ENCODE measurements around the gene NRIP3. TPM values are rescaled to one million over a fixed set of nuclear protein-coding genes. Genes with fewer than 3 reads are reported as not detected.

NRIP3 gene
- total and polyA plus RNA-seq, 9 of the 15 experiments (the other 6 are each of a cell fraction or from before 2014, with no cell fraction given) = 4.4 to 18.7 (median 11.6) TPM

- TF ChIP-seq ZBTB43 (CRISPR knock-in tag; IDR thresholded peaks at IDR 0.05) (no peak), KDM5B (IDR thresholded peaks at IDR 0.05; ENCODE audit: insufficient replicate concordance, low read depth, low read length) (peak; percentile 86), SIN3A (IDR thresholded peaks at IDR 0.05; ENCODE audit: borderline replicate concordance in 2 of 2, control insufficient read depth in 1 of 2, low read depth in 2 of 2, low read length in 2 of 2) (no peak), CTCF (IDR thresholded peaks at IDR 0.05 in 2 of 3, conservative IDR thresholded peaks at IDR 0.05 in 1 of 3; ENCODE audit: insufficient read depth in 2 of 3, low read depth in 1 of 3, low read length in 3 of 3) (0 out of 6 replicates have a peak, but pooled peaks of 1 of the 3 experiments have one; percentile 9), JUNB (CRISPR knock-in tag; conservative IDR thresholded peaks at IDR 0.05) (0 out of 2 replicates have a peak, but pooled peaks have one; percentile 59), ZBTB1 (CRISPR knock-in tag; IDR thresholded peaks at IDR 0.05; ENCODE audit: borderline replicate concordance, low read depth) (0 out of 2 replicates have a peak, but pooled peaks have one; percentile 64), ERF (CRISPR knock-in tag; IDR thresholded peaks at IDR 0.05) (0 out of 2 replicates have a peak, but pooled peaks have one; percentile 62), DPF2 (IDR thresholded peaks at IDR 0.05) (peak; percentile 26; the same call in 1 of the 2 replicates), DACH1 (IDR thresholded peaks at IDR 0.05; ENCODE audit: partially characterized antibody) (no peak), YY1 (IDR thresholded peaks at IDR 0.05; ENCODE audit: borderline replicate concordance in 1 of 3, control insufficient read depth in 1 of 3, extremely low read depth in 1 of 3, insufficient read depth in 3 of 3, insufficient read length in 1 of 3, insufficient replicate concordance in 2 of 3, low read depth in 1 of 3, low read length in 2 of 3) (peak in 1 of 3 experiments; percentile 12), ZKSCAN8 (CRISPR knock-in tag; IDR thresholded peaks at IDR 0.05) (no peak), SMAD2 (IDR thresholded peaks at IDR 0.05; ENCODE audit: low read depth, low read length) (no peak), U2AF1 (optimal IDR thresholded peaks at IDR 0.05; ENCODE audit: low read depth, low read length) (peak; percentile 22), TFAM (CRISPR knock-in tag; conservative IDR thresholded peaks at IDR 0.05) (no peak), EP300 (IDR thresholded peaks at IDR 0.05; ENCODE audit: low read length) (no peak), POLR2H (tag; IDR thresholded peaks at IDR 0.05; ENCODE audit: low read depth) (peak; percentile 65; the same call in 1 of the 2 replicates), PBX2 (CRISPR knock-in tag; IDR thresholded peaks at IDR 0.05; ENCODE audit: low read depth) (no peak), PBX2 (tag; conservative IDR thresholded peaks at IDR 0.05; ENCODE audit: low read depth) (no peak), ZBTB12 (CRISPR knock-in tag; IDR thresholded peaks at IDR 0.05) (peak; percentile 77)
Observed at GRCh38 chr11:9003573-9004182, at the start of gene NRIP3 (continued).

Data from K562 (cell line).